Activated gamma-delta T cell treated with Interleukin-2 at 50 U/mL for 16 hours (primary cell): Measurements from ENCODE around the gene CWC27.
"Not testable (repeated sequence)": the region's sequence is repeated elsewhere in the genome, so short reads cannot be mapped to it uniquely, and the experiment has no call there.

Source experiments
- DNase-seq: peaks from one replicate; pipeline ENCODE4 v3.0.0-alpha.2; 2020

CWC27 gene

GRCh38 chr5:64853777-64854176 is 85.0 kb downstream of the CWC27 start:
- no peak for DNase-seq

- no peak for DNase-seq
Measured at GRCh38 chr5:64854855-64855254, 86.1 kb downstream of the CWC27 start.

GRCh38 chr5:64859881-64860280 is 91.2 kb downstream of the CWC27 start:
- DNase-seq, result no peak

- DNase-seq, result no peak
Measured at GRCh38 chr5:64861281-64861680, 92.6 kb downstream of the CWC27 start.

GRCh38 chr5:64864171-64864570 is 95.4 kb downstream of the CWC27 start:
- no peak for DNase-seq

GRCh38 chr5:64865662-64866061 is 96.9 kb downstream of the CWC27 start:
- no peak for DNase-seq

- no peak for DNase-seq
Measured at GRCh38 chr5:64869419-64869818, 100.7 kb downstream of the CWC27 start.

GRCh38 chr5:64872044-64872443 is 103.3 kb downstream of the CWC27 start:
- no peak for DNase-seq

GRCh38 chr5:64873441-64873840 is 104.7 kb downstream of the CWC27 start:
- DNase-seq, result no peak

GRCh38 chr5:64874753-64875152 is 106.0 kb downstream of the CWC27 start:
- DNase-seq, result no peak

- no peak for DNase-seq
Measured at GRCh38 chr5:64876203-64876602, 107.5 kb downstream of the CWC27 start.

- no peak for DNase-seq
Measured at GRCh38 chr5:64880821-64881220, 112.1 kb downstream of the CWC27 start.

- no peak for DNase-seq
Measured at GRCh38 chr5:64883912-64884311, 115.2 kb downstream of the CWC27 start.

- no peak for DNase-seq
Measured at GRCh38 chr5:64884541-64884940, 115.8 kb downstream of the CWC27 start.

GRCh38 chr5:64887910-64888309 is 119.2 kb downstream of the CWC27 start:
- DNase-seq, result no peak

- DNase-seq, result no peak
Measured at GRCh38 chr5:64895748-64896147, 127.0 kb downstream of the CWC27 start.

- DNase-seq, result no peak
Measured at GRCh38 chr5:64899838-64900237, 131.1 kb downstream of the CWC27 start.

GRCh38 chr5:64900618-64901017 is 131.9 kb downstream of the CWC27 start:
- no peak for DNase-seq

GRCh38 chr5:64907399-64907798 is 138.7 kb downstream of the CWC27 start:
- not testable (repeated sequence) for DNase-seq

- no peak for DNase-seq
Measured at GRCh38 chr5:64914396-64914795, 145.7 kb downstream of the CWC27 start.

GRCh38 chr5:64918083-64918482 is 149.4 kb downstream of the CWC27 start:
- no peak for DNase-seq

- DNase-seq, result no peak
Measured at GRCh38 chr5:64921386-64921785, 152.7 kb downstream of the CWC27 start.

- DNase-seq, result no peak
Measured at GRCh38 chr5:64923151-64923685, 154.5 kb downstream of the CWC27 start.

- no peak for DNase-seq
Measured at GRCh38 chr5:64925123-64925522, 156.4 kb downstream of the CWC27 start.

GRCh38 chr5:64929833-64930232 is 161.1 kb downstream of the CWC27 start:
- DNase-seq, result no peak
